Activated T-helper 9 cell treated with anti-CD3 and anti-CD28 coated beads, Interleukin-2, amount 50 U/mL, for 16 hours (primary cell): Measurements from ENCODE around the gene ZGPAT.

Experiments used
- DNase-seq: peaks from one replicate; pipeline ENCODE4 v3.0.0-alpha.2; 2020; ENCODE audit warnings: low read depth

The ZGPAT gene

DNA sequence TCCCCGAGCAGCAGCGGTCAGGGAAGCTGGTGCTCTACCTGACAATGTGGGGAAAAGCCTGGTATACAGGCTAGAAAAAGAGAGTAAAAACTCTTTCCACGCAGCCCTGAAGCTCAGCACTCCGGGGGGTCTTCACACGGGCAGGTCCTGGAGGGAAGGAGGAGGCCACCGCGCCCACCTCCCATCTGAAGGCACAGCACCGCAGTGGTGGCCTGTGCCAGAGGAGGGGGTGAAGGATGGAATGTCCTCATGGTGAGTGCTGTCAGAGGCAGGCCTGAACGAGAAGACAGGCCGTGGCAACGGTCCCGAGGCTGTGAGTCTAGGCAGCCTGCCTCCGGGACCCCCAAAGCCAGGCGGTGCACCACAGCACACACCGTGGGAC is 37.6 kb downstream of the ZGPAT start:
- DNase-seq: no peak

DNA sequence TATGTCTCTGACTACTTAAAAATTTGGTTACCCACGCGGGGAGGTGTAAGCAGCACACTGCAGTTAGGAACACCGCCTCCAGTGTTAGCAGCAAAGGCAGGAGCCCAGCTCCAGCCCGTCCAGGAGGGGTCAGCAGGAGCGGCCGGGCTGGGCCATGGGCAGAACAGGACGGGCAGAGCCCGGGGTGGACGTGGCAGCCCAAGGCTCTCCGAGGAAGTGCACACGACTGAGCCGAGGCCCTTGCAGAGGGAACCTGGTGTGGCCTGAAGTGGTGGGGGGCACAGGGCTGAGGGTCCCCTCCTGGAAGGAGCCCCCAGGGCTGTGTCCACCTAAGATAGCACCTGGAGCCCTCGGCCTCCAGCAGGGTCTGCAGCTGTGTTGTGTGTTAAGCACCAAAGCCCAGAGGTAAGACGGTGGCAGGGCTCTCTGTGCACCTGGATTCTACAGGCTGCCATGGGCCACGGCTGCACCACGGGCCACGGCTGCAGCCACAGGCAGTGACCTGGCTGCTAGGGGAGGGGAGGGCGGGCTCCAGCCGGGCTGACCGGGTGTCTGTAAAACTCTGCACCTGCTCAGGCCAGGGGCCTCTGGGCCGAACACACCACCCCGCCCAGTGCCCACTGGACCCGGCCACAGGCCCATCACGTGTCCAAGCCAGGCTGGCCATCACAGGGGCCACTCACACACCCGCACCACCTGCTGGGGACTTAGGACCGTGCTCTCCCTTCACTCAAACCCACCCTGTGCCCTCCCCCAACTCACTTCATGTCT is 38.3 kb downstream of the ZGPAT start:
- DNase-seq: no peak

DNA sequence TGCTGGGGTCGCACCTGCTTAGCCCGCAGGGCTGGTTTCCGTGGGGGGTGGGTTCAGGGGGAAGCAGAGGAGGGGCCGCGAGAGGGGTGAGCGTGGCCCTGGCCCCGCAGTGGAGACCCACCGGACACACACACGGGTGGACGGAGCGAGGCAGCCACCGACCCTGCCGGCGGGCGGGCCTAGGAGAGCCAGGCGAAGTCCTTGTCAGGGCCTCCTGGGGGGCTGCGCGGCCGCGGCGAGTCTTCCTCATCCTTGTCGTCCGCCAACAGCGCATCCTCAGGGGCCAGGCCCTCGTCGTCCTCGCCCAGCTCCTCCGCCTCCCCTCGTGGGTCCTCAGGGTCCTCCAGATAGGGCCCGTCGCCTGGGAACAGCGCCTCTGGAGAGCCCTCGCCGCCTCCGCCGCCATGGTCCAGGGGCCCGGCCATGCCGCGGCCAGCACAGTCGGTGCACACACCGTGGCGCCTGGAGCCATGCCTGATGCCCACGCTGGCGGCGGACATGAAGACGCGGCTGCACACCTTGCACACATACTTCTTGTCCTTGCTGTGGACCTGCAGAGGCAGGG is 39.0 kb downstream of the ZGPAT start:
- DNase-seq: no peak

DNA sequence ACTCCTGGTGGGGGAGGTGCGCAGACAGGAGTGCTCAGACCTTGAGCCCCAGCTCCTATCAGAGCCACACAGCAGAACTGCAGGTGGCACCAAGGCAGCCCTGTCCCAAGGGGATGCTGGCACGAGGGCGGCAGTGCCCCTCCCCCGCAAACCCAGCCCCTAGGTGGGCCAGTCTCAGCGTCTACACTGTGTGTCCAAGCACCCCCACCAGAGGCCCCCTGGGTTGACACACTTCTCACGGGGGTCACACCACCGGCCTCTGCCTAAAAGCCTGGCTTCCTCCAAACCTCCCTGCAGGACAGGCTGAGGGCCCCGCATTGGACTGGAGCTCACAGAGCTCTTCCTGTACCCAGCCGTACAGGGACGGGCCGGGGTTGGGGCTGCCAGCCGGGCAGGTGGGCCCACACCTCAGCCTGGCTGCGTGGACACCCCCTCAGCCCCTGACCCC is 39.8 kb downstream of the ZGPAT start:
- no peak for DNase-seq

DNA sequence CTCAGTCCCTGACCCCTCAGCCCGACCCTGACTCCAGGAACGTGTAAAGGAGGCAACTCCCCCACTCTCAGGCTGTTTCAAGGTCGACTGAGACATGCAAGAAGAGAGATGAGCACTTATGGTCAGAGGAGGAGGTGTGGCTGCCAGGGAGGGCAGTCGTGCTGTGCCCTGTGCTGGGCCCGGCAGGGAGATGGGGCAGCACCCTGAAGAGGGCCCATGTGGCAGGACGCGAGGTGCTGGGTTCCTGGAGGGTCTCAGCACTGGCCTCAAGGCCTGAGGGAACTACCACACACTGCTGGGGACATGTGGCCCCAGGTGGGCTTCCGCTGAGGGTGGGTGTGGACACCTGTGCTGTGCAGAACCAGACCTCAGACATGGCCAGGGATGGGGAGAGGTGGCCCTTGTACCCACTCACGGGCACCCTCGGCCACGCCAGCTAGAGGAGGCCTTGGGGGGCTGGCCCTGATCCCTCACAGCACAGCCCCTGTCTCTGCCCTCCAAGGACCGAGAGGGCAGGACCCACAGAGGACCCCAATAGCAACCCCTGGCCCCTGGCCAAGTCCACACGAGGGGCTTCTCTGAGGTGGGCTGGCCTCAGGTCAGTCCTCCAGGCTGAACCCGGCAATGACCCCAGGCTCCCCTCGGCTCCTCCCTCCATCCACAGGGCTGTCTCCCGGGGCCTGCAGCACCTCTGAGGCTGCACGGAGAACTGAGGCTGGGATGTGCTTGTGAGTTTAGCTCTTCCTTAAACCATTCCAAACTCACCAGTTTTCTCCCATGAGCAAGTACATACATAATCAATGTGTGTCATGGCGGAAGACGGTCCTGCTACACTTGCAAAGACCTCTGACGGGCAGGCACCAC is 40.5 kb downstream of the ZGPAT start:
- DNase-seq: no peak

DNA sequence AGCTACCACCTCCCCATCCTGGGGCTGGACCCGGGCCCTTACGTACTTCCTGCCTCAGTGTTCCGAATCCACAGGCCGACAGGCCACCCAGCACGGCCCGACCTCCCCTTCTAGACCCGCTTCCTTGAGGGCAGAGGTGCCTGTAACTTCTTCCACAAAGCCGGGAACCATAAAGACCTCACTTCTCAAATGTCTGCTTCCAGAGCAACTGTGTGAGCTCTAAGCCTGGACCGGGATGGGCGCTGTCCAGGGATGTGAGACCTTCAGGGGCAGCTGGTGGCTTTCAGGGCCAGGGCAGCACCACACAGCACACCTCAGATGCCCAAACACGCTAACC is 41.1 kb downstream of the ZGPAT start:
- no peak for DNase-seq

DNA sequence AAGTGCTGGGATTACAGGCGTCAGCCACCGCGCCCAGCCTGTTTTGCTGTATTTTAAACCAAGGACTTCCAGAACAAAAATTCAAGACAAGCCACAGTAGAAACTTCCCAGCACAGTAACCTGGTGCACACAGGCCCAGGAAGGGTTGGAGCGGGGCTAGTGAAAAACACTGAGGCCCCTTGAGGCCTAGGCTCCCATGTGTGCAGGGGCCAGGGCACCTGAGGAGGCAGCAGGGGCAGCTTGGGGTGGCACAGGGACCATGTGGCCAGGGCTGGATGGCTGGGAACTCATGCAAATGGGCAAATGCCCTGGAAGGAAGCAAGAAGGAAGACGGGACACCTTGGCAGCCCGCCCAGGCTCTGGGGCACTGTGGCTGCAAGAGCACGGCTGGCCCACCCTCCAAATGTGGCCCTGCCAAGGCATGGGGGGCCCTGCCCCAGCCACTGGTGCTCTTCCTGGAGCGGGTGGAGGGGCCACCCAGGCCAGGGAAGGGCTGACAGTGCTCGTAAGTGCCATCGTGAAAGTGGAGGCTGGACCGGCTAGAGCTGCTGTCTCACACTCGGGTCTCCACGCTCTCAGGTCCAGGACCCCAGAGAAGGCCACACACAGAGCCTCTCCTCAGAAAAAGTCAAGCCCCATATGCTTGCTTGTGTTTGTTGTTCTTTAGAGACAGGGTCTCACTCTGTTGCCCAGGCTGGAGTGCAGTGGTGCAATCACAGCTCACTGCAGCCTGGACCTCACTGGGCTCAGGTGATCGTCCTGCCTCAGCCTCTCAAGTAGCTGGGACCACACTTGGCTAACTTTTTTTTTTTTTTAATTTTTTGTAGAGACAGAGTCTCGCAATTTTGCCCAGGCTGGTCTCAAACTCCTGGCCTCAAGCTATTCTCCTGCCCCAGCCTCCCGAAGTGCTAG is 42.0 kb downstream of the ZGPAT start:
- DNase-seq: no peak

DNA sequence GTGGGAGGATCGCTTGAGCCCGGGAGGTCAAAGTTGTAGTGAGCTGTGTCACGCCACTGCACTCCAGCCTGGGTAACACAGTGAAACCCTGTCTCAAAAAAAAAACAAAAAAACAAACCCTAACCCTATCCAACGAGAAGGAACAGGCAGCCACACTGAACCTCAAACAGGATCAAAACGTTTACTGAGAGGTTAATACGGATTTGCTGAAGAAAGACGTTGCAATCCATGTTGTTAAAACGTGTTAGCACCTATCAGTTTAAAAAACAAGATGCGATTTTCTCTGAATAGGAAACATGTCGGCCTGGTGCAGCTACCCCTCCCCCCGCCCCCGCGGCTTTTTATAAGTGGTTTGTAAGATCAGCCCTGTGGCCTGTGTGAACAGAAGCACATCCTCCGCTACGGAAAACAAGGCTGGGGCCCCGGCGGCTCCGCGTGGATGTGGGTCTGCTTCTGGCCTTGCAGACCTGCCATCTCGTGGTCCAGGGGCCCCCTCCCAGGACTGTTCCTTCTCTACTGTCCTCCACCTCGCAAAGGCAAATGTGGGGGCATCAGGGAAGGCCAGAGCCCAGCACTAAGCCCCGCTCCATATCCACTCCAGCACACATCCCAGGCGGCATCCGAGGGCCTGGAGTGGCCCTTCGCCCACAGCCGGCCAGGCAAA is 43.1 kb downstream of the ZGPAT start:
- no peak for DNase-seq

DNA sequence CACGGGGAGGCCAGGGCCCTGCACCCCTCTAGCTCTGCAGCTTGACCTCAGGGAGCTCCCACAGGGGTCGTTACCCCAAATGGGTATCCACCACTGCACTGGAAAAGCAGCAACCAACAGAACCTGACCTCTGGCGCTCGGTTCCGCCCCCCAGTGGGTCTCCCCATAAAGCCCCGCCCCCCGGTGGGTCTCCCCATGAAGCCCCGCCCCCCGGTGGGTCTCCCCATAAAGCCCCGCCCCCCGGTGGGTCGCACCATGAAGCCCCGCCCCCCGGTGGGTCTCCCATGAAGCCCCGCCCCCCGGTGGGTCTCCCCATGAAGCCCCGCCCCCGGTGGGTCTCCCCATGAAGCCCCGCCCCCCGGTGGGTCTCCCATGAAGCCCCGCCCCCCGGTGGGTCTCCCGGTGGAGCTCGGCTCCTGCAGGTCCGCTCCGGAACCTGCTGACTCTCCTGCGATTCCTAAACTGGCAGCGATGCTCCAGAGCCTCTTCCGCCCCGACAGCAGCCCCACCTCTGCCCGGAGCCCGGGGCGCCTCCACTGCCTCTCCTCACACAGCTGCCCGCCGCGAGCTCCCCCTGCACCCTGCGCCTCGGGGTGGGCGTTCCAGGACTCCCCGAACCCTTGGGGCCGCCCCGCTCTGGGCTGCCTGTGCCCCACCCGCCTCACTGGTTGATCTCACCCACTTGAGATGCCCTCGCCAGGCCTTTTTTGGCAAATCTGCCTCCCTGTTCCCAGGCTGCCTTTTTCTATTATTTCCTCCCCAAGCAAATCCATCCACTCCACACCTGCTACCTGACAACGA is 43.8 kb downstream of the ZGPAT start:
- DNase-seq: no peak

DNA sequence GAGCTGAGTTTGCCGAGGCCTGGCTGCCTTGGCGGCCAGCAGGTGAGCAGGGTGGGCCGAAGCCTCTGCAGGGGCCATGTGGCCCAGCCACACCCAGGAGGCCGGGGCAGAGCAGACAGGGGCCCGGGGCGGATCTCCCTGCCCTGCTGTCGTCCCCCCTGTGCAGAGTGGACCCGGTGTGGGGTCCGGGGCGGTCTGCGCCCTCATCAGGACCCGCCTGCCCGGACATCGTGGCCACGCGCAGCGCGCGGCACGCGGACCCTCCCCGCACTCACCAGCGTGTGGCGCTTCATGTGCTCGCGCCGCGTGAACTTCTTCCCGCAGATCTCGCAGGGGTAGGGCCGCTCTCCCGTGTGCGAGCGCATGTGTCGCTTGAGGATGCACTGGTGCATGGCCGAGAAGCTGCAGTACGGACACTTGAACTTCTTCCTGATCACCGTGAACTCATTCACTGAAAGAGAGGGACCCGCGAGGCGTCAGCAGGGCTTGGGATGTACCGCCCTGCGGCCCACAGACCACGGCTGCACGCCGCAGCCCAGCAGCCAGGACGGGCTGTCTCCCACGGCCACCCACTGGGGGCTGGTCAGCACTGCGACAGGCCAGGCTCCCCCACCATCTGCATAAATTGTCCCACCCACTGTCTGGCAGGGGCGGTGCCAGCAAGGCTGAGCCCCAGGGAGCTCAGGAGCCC is 44.7 kb downstream of the ZGPAT start:
- no peak for DNase-seq

DNA sequence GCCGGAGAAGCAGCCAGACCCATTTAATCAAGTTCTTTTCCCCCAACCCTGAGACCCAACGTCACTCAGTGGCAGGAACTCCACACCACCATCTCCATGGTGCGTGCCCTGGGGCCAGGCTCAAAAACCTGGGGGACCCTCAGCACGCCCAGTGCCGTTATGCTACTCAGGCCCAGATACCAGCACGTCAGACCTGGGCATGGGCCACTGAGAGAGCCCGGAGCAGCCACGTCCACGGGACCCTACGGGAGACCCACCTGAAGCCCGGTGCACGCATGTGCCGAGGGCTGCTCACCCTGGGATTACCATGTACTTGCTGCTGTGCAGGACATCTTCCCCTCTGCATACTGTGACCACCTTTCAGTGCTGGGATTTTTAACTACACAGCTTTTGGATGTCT is 45.5 kb downstream of the ZGPAT start:
- DNase-seq: no peak

DNA sequence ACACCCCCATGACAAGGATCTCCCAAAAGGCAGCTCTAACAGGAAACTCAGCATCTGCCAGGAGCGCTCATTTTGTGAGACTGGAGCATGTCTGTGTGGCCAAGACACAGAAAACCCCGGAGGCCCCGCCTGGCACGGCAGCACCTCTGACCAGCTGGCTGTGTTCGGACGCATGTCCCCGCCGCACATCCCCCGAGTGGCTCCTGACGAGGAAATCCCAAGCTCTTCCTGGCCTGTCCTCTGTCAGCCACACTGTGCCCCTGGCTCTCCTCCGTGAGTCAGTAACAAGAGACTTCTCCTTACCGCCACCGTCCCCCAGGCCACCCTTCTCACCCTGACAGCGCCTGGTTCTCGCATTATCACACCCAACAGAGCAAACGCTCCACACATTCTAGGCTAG is 46.2 kb downstream of the ZGPAT start:
- DNase-seq: no peak

DNA sequence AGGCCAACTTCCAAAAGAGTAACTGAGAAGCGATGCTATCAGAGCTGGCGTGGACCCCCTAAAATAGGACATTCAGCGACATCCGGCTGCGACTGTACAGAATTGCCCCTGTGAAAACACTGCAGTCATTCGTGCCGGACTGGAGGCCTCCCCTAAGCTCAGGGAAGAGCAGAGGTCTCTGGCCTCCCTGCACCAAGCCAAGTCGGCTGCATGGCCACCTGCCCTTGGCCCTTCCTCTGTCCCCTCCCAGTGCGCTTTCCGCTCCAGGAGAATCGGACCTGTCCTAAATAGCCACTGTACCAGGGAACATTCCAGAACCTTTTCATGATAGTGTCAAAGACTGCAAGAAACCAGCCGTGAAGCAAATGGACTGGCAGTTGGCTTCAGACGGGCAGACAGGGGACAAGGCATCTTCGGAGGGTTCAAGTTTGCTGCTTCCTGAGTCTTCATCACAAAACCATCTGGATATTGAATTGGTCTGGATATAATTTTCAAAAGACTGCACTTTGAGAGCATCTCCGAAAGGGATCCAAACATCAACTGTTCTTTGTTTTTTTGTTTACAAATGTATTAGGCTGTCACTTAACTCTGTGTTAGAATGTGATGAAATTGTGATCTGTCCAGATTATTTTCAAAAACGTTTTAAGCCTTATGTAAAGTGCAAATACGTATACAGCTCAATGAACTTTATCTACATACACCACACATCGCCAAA is 48.3 kb downstream of the ZGPAT start:
- no peak for DNase-seq

DNA sequence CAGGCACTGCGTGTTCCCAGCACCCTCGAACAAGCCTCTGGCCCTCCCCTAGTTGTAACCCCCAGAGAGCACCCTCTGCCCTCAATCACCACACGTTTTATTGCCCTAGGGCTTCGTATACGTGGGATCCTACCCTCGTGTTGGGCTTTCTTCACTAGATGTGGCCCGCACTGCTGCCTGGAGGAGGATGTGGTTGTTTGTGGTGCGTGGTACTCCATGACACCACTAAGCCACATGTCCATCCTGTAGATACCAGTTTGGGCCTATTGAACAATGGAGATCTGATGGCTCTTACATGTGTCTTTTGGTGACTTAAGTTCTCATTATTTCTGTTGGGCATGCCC is 48.8 kb downstream of the ZGPAT start:
- no peak for DNase-seq

DNA sequence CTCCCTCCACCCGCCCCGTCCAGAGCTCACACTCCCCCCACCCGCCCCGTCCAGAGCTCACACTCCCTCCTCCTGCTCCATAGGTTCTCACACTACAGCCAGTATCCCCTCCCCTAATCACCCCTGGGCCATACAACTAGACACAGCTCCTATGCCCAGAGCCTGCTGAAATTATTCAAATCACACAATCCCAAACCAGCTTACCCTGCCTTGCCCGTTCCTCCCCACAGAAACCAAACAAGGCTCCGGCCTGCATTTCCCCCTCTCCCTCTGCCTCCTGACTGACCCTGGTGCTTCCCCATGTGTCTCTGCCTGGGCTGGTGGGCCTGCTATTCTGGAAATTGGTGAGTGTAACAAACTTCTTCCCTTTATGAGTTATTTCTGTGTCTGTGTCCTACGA is 50.3 kb downstream of the ZGPAT start:
- no peak for DNase-seq

DNA sequence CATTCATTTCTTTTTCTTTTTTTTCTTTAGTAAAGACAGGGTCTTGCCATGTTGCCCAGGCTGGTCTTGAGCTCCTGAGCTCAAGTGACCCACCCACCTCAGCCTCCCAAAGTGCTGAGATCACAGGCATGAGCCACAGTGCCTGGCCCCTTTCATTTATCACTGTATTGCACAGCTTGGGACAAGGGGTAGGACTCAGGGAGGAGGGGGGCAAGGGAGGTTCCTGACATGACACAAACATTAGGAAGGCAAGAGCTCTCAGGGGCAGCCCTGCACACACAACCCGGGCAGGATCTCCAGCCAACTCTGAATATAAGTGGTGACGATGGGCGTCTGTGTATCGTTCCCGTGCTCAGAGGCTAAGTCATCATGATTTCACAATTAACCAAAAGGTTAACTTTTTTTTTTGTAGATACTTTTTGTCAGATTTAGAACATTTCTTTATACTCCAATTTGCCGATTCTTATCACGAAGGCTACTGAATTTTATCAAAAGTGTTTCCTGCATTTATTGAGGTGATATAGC is 51.6 kb downstream of the ZGPAT start:
- DNase-seq: no peak

DNA sequence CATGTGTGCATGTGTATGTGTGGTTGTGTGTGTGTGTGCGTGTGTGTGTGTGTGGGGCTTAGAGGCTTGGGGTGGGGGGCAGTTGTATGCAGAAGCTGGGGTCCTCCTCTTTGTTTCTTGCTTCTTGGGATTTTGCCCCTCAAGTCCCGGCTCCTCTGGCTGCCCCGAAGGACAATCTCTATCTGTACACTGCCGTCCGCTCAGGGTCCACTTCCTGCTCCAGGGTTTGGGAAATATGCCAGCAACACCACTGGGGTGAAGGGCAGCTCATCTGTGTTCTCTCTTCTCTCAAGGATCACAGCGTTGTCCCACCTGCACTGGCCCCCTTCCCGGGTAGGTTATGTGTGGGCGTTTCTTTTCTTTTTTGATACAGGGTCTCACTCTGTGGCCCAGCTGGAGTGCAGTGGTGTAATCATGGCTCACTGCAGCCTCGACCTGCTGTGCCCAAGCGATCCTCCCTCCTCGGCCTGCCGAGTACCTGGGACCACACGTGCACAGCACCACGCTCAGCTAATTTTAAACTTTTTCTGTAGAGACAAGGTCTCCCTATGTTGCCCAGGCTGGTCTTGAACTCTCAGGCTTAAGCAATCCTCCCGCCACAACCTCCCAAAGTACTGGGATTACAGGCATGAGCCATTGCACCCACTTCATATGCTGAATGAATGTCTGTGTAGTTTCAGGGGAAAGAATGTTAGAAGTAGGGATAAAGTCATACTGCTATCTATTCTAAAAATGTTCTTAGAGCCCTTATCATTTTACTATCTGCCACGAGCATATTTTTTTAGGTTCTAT is 57.4 kb downstream of the ZGPAT start:
- DNase-seq: no peak

DNA sequence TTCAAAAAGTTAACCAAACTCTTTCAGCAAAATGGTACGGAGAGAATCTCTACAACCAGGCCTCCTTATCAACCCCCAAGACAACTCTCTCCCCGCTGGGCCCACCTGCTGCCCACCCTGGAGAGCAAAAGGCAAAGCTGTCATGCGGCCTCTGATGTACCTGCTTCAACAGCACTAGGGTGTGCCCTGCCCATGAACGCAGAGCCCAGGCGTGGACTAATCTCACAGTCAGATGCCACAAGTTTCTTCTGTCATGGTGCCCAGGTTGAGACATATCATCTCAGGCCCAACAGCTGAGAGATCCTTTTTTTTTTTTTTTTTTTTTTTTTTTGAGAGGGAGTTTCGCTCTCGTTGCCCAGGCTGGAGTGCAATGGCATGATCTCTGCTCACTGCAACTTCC is 58.1 kb downstream of the ZGPAT start:
- no peak for DNase-seq
